PC-3 (cell line): Measurements from ENCODE around the gene ZFP92.

ENCODE experiments used
- EZH2 ChIP-seq: fragments of 300-600 bp; sonication (generic); IDR thresholded peaks from one replicate; pipeline ENCODE4 v1.6.1; 2017; ENCODE audit warnings: antibody characterized with exemption, mild to moderate bottlenecking, low read length; ENCODE audit not compliant: unreplicated experiment
- EZH2phosphoT487 ChIP-seq: fragments of 300-600 bp; sonication (generic); IDR thresholded peaks from 2 replicates; pipeline ENCODE4 v1.6.1; 2018; ENCODE audit warnings: mild to moderate bottlenecking, antibody characterized with exemption, low read length, borderline replicate concordance
- TF ChIP-seq, protein P1 (sequence below): fragments of 300-600 bp; sonication (generic); conservative IDR thresholded peaks from 2 replicates; pipeline ENCODE4 v1.5.1; 2017; ENCODE audit warnings: antibody characterized with exemption, low read depth, mild to moderate bottlenecking, low read length

DNA sequence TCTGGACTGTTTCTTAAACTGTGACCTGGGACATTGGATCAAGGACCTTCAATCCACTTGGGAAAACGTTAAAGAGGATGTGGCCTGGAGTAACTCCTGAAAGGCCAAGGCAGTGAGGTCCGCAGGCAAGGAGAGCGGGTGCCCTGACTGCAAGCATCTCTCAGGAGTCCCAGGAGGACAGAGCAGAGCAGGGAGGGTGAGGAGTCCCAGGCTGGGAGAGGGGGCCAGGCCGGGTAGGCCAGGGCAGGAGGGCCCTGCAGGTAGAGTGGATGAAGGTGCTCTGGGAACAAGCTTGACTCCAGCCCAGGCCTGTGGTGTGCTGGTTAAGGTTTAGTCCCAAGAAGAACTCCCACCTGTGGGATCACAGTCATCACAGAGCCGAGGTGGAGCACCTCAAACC, 23.9 kb upstream of the ZFP92 start:
- TF ChIP-seq, protein P1, sequence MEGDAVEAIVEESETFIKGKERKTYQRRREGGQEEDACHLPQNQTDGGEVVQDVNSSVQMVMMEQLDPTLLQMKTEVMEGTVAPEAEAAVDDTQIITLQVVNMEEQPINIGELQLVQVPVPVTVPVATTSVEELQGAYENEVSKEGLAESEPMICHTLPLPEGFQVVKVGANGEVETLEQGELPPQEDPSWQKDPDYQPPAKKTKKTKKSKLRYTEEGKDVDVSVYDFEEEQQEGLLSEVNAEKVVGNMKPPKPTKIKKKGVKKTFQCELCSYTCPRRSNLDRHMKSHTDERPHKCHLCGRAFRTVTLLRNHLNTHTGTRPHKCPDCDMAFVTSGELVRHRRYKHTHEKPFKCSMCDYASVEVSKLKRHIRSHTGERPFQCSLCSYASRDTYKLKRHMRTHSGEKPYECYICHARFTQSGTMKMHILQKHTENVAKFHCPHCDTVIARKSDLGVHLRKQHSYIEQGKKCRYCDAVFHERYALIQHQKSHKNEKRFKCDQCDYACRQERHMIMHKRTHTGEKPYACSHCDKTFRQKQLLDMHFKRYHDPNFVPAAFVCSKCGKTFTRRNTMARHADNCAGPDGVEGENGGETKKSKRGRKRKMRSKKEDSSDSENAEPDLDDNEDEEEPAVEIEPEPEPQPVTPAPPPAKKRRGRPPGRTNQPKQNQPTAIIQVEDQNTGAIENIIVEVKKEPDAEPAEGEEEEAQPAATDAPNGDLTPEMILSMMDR, result no peak
- TF ChIP-seq EZH2phosphoT487, result no peak
- TF ChIP-seq EZH2, result no peak
